ENCODE results near the gene ZRSR2. TPM values are rescaled to one million over a fixed set of nuclear protein-coding genes. Genes with fewer than 3 reads are reported as not detected.

Gene ZRSR2
- total and polyA plus RNA-seq, 9 of the 15 experiments (the other 6 are each of a cell fraction or from before 2014, with no cell fraction given), result 3.5 to 19.5 (median 8.6) TPM

- no peak for TF ChIP-seq NR2C1 (IDR thresholded peaks at IDR 0.05)
- TF ChIP-seq NR2C1 (tag; IDR thresholded peaks at IDR 0.05), result no peak
- TF ChIP-seq GTF2A2 (tag; IDR thresholded peaks at IDR 0.05), result no peak
- TF ChIP-seq PTTG1 (tag; IDR thresholded peaks at IDR 0.05; ENCODE audit: low read depth), result no peak
- no peak for TF ChIP-seq ILF3 (IDR thresholded peaks at IDR 0.05; ENCODE audit: borderline replicate concordance)
- no peak for TF ChIP-seq COPS2 (conservative IDR thresholded peaks at IDR 0.05)
- TF ChIP-seq HNRNPL (IDR thresholded peaks at IDR 0.05; ENCODE audit: low read depth, low read length), result no peak
- no peak for TF ChIP-seq RFX7 (CRISPR knock-in tag; IDR thresholded peaks at IDR 0.05)
- no peak for TF ChIP-seq ZNF282 (CRISPR knock-in tag; IDR thresholded peaks at IDR 0.05)
- TF ChIP-seq NR2C2 (CRISPR knock-in tag; IDR thresholded peaks at IDR 0.05), result no peak
- no peak for TF ChIP-seq NR2C2 (tag; IDR thresholded peaks at IDR 0.05)
- TF ChIP-seq CHCHD3 (CRISPR knock-in tag; IDR thresholded peaks at IDR 0.05), result no peak
- no peak for TF ChIP-seq SFPQ (IDR thresholded peaks at IDR 0.05; ENCODE audit: low read depth, low read length)
- no peak for TF ChIP-seq ZNF384 (IDR thresholded peaks at IDR 0.05; ENCODE audit: low read depth, low read length)
- TF ChIP-seq CREM (IDR thresholded peaks at IDR 0.05; ENCODE audit: low read depth), result peak; percentile 72
- TF ChIP-seq NFIX (CRISPR knock-in tag; IDR thresholded peaks at IDR 0.05; ENCODE audit: low read depth), result no peak
- TF ChIP-seq ZNF449 (CRISPR knock-in tag; IDR thresholded peaks at IDR 0.05), result no peak
- TF ChIP-seq ERF (CRISPR knock-in tag; IDR thresholded peaks at IDR 0.05), result no peak
- TF ChIP-seq RUNX1 (IDR thresholded peaks at IDR 0.05; ENCODE audit: low read depth), result no peak
- no peak for TF ChIP-seq THAP7 (CRISPR knock-in tag; IDR thresholded peaks at IDR 0.05)
- no peak for TF ChIP-seq ZNF668 (CRISPR knock-in tag; IDR thresholded peaks at IDR 0.05)
- no peak for TF ChIP-seq UBTF (IDR thresholded peaks at IDR 0.05; ENCODE audit: borderline replicate concordance in 1 of 2, low read depth in 2 of 2, low read length in 2 of 2)
- TF ChIP-seq LCOR (CRISPR knock-in tag; IDR thresholded peaks at IDR 0.05), result peak; percentile 68; the same call in 1 of the 2 replicates
- no peak for TF ChIP-seq MTA2 (IDR thresholded peaks at IDR 0.05; ENCODE audit: low read depth)
These were observed at the start of gene ZRSR2 (continued) for GRCh38 chrX:15789979-15790768.
